IMR-90 (cell line): ENCODE measurements around the gene SLC36A2. TPM values are rescaled to one million over a fixed set of nuclear protein-coding genes. Genes with fewer than 3 reads are reported as not detected.
"Not testable (repeated sequence)": the region's sequence is repeated elsewhere in the genome, so short reads cannot be mapped to it uniquely, and the experiment has no call there.

Experiments used
- ATAC-seq: fragments of 200-7000 bp; cut with Tn5 transposase; 2 replicates; pipeline ENCODE4 v1.9.1; 2020; ENCODE audit warnings: low read depth, mild to moderate bottlenecking, moderate library complexity
- BruUV-seq: library from RNA; stranded (reverse); fragments of 400-500 nt; replicated peaks from 2 replicates; lab custom pipeline; 2021; lab: Mats Ljungman, UMichigan
- CTCF ChIA-PET: fragments of 300-600 bp; formaldehyde crosslinking; extraction: SDS; loops from one replicate; lab custom pipeline; 2021; ENCODE audit warnings: antibody characterized with exemption; lab: Yijun Ruan, JAX
- POLR2A ChIA-PET: fragments of 300-600 bp; sonication (Branson Sonifier 250); formaldehyde crosslinking; loops from one replicate; lab custom pipeline; 2022; ENCODE audit warnings: antibody characterized with exemption; ENCODE audit not compliant: unreplicated experiment; lab: Charles Lee
- DNase-seq: peaks from one replicate; pipeline ENCODE4 v3.0.0; 2013
- H2AFZ ChIP-seq: replicated peaks from 2 replicates; pipeline ENCODE3; 2013; ENCODE audit warnings: low read length, mild to moderate bottlenecking; ENCODE audit not compliant: poor library complexity
- H2AK5ac ChIP-seq: 2 replicates; pipeline ENCODE4 v1.6.1; 2013; ENCODE audit warnings: low read depth, low read length, inconsistent platforms
- H2AK9ac ChIP-seq: replicated peaks from 2 replicates; pipeline ENCODE3; 2013; ENCODE audit warnings: mild to moderate bottlenecking, low read depth, low read length, moderate library complexity; ENCODE audit not compliant: poor library complexity
- H2BK120ac ChIP-seq: 2 replicates; pipeline ENCODE4 v1.6.1; 2013; ENCODE audit warnings: low read depth, low read length, inconsistent platforms
- H2BK15ac ChIP-seq: 3 replicates; pipeline ENCODE4 v1.6.1; 2013; ENCODE audit warnings: low read depth, low read length, inconsistent platforms
- H2BK20ac ChIP-seq: 2 replicates; pipeline ENCODE4 v1.6.1; 2013; ENCODE audit warnings: low read depth, mild to moderate bottlenecking, inconsistent platforms, low read length, moderate library complexity
- H2BK5ac ChIP-seq: 2 replicates; pipeline ENCODE4 v1.6.1; 2013; ENCODE audit warnings: mild to moderate bottlenecking, low read depth, low read length, inconsistent platforms; ENCODE audit not compliant: poor library complexity, severe bottlenecking
- H3K14ac ChIP-seq: replicated peaks from 2 replicates; pipeline ENCODE4 v1.6.1; 2013; ENCODE audit warnings: low read depth, low read length, inconsistent platforms
- H3K18ac ChIP-seq: 2 replicates; pipeline ENCODE4 v1.6.1; 2013; ENCODE audit warnings: low read depth, low read length, control low read depth
- H3K23ac ChIP-seq: 2 replicates; pipeline ENCODE4 v1.6.1; 2013; ENCODE audit warnings: low read depth, low read length, inconsistent platforms
- H3K27ac ChIP-seq: 2 replicates; pipeline ENCODE4 v1.5.1; 2013; ENCODE audit warnings: mild to moderate bottlenecking, control low read depth, low read length; ENCODE audit not compliant: insufficient read depth
- H3K27me3 ChIP-seq: 2 replicates; pipeline ENCODE4 v1.6.1; 2013; ENCODE audit warnings: low read length; ENCODE audit not compliant: control insufficient read depth, insufficient read depth
- H3K36me3 ChIP-seq: 2 replicates; pipeline ENCODE4 v1.6.1; 2013; ENCODE audit warnings: low read length, mixed read lengths; ENCODE audit not compliant: control insufficient read depth, insufficient read depth
- H3K4ac ChIP-seq: 2 replicates; pipeline ENCODE4 v1.6.1; 2013; ENCODE audit warnings: low read depth, low read length, inconsistent platforms
- H3K4me1 ChIP-seq: 2 replicates; pipeline ENCODE4 v1.6.1; 2013; ENCODE audit warnings: low read length, mixed read lengths; ENCODE audit not compliant: control insufficient read depth, insufficient read depth
- H3K4me2 ChIP-seq: 2 replicates; pipeline ENCODE4 v1.6.1; 2013; ENCODE audit warnings: low read depth, mild to moderate bottlenecking, control low read depth, low read length, moderate library complexity
- H3K4me3 ChIP-seq: 2 replicates; pipeline ENCODE4 v1.5.1; 2013; ENCODE audit warnings: low read depth, mild to moderate bottlenecking, control low read depth, low read length, moderate library complexity; ENCODE audit not compliant: insufficient read depth
- H3K56ac ChIP-seq: 2 replicates; pipeline ENCODE4 v1.6.1; 2013; ENCODE audit warnings: low read length, inconsistent platforms; ENCODE audit not compliant: insufficient read depth; ENCODE audit errors: extremely low read depth
- H3K79me1 ChIP-seq, 2 experiments: 2 replicates each; pipeline ENCODE4 v1.6.1; 2013; ENCODE audit warnings: low read length in 2 of 2, inconsistent platforms in 1 of 2, low read depth in 1 of 2
- H3K9ac ChIP-seq: 2 replicates; pipeline ENCODE4 v1.6.1; 2013; ENCODE audit warnings: low read depth, low read length, control low read depth
- H3K9me1 ChIP-seq: 2 replicates; pipeline ENCODE4 v1.6.1; 2013; ENCODE audit warnings: low read length, inconsistent platforms; ENCODE audit not compliant: insufficient read depth
- H3K9me3 ChIP-seq: 2 replicates; pipeline ENCODE4 v1.6.1; 2013; ENCODE audit warnings: low read length; ENCODE audit not compliant: control insufficient read depth, insufficient read depth
- H4K20me1 ChIP-seq: 2 replicates; pipeline ENCODE4 v1.6.1; 2013; ENCODE audit warnings: low read length, inconsistent platforms; ENCODE audit not compliant: insufficient read depth
- H4K5ac ChIP-seq: 2 replicates; pipeline ENCODE4 v1.6.1; 2013; ENCODE audit warnings: mild to moderate bottlenecking, low read depth, low read length, control low read depth
- H4K8ac ChIP-seq, 2 experiments: 2 replicates each; pipeline ENCODE4 v1.6.1; 2013; ENCODE audit warnings: low read depth in 2 of 2, low read length in 2 of 2, control low read depth in 1 of 2, inconsistent platforms in 1 of 2
- H4K91ac ChIP-seq: 2 replicates; pipeline ENCODE4 v1.6.1; 2013; ENCODE audit warnings: low read depth, low read length, inconsistent platforms; ENCODE audit not compliant: insufficient read depth
- BHLHE40 ChIP-seq: fragments of 150-350 bp; IDR thresholded peaks from 2 replicates; pipeline ENCODE4 v1.6.1; 2016; ENCODE audit warnings: mild to moderate bottlenecking, low read depth, low read length
- MAFK ChIP-seq: IDR thresholded peaks from 2 replicates; pipeline ENCODE4 v1.6.1; 2012; ENCODE audit warnings: low read depth, low read length, improper control_type of control experiment
- MXI1 ChIP-seq: IDR thresholded peaks from 2 replicates; pipeline ENCODE4 v1.6.1; 2012; ENCODE audit warnings: low read depth, mild to moderate bottlenecking, low read length, moderate library complexity, borderline replicate concordance
- RAD21 ChIP-seq: IDR thresholded peaks from 2 replicates; pipeline ENCODE4 v1.6.1; 2012; ENCODE audit warnings: low read length, improper control_type of control experiment
- RFX5 ChIP-seq: IDR thresholded peaks from 2 replicates; pipeline ENCODE4 v1.8.0; 2012; ENCODE audit warnings: low read depth, mild to moderate bottlenecking, low read length, moderate library complexity
- WGBS, 2 experiments: methylation state at CpG; one replicate each; pipeline versions ENCODE4 v1.1.5 to v1.1.7; 2013; ENCODE audit warnings: missing lambda C conversion rate in 2 of 2; ENCODE audit not compliant: insufficient read length in 1 of 2; ENCODE audit errors: extremely low coverage in 2 of 2; 5-methylcytosine and 5-hydroxymethylcytosine counted together
- dilution Hi-C: fragments of 300-500 bp; cut with HindIII; formaldehyde crosslinking; loops from one replicate; pipeline ENCODE4 v1.14.3; 2018; ENCODE audit warnings: low sequenced_read_pairs; ENCODE audit not compliant: unreplicated experiment
- in situ Hi-C: fragments of 300-500 bp; cut with MboI; formaldehyde crosslinking; loops from 3 replicates; pipeline ENCODE4 v1.14.3; 2019; ENCODE audit warnings: low sequenced_read_pairs, inconsistent platforms, mixed read lengths
- intact Hi-C: fragments of 100-400 bp; cut with micrococcal nuclease; formaldehyde crosslinking; loops from 2 replicates; pipeline ENCODE4 v1.10.0; 2022
- polyA plus RNA-seq, 3 experiments: library from polyadenylated mRNA; depleted of rRNA; stranded (reverse); fragments of >200 nt; gene quantifications; 2 replicates each; pipeline ENCODE4 v1.2.3, GENCODE V29; 2012; ENCODE audit warnings: low replicate concordance in 1 of 3
- total RNA-seq: library from RNA; depleted of rRNA; stranded (reverse); fragments of >200 nt; gene quantifications from 2 replicates; pipeline ENCODE4 v1.2.3, GENCODE V29; 2012

SLC36A2 gene
- total and polyA plus RNA-seq, 2 of the 4 experiments (the other 2 are of a cell fraction) = not detected

- no peak overlapping the region for H3K4me2 ChIP-seq
- ChIA-PET POLR2A (no interaction called here), CTCF (no interaction called here)
- DNase-seq (no peak), ATAC-seq (no peak)
- no peak overlapping the region for H3K18ac ChIP-seq
- H3K4me1 ChIP-seq = no peaks in the 10 kb centered on the region
- H3K36me3 ChIP-seq = no peaks in the 10 kb centered on the region
- H3K9me1 ChIP-seq = no peaks in the 10 kb centered on the region
- intact Hi-C loops (no loop called here), dilution Hi-C loops (no loop called here), in situ Hi-C loops (no loop called here)
- no peak overlapping the region for H3K9ac ChIP-seq
- no peak for TF ChIP-seq RFX5
- TF ChIP-seq RAD21 = no peak
- no peak for TF ChIP-seq BHLHE40
- no peak for TF ChIP-seq MAFK
- no peak for TF ChIP-seq MXI1
- no peak overlapping the region for H2BK5ac ChIP-seq
- H2BK20ac ChIP-seq = no peak overlapping the region
- H3K9me3 ChIP-seq = no peaks in the 10 kb centered on the region
- no peaks in the 10 kb centered on the region for H3K79me1 ChIP-seq
- H3K4ac ChIP-seq = no peak overlapping the region
- no peak overlapping the region for H3K56ac ChIP-seq
- no peak overlapping the region for H4K5ac ChIP-seq
- no TSS peak for BruUV-seq
- no peak overlapping the region for H3K27ac ChIP-seq
- no peak overlapping the region for H2AK9ac ChIP-seq
- H3K23ac ChIP-seq = no peak overlapping the region
- H3K4me3 ChIP-seq = no peak overlapping the region
- H3K27me3 ChIP-seq = no peaks in the 10 kb centered on the region
- H4K91ac ChIP-seq = no peak overlapping the region
- no peaks in the 10 kb centered on the region for H4K20me1 ChIP-seq
- no peak overlapping the region for H2BK120ac ChIP-seq
- H3K14ac ChIP-seq = no peak overlapping the region
- H2AFZ ChIP-seq = no peak overlapping the region
- no peak overlapping the region for H2AK5ac ChIP-seq
- no peak overlapping the region for H2BK15ac ChIP-seq
- no peak overlapping the region for H4K8ac ChIP-seq
Observed at GRCh38 chr5:151310932-151311331, 36.4 kb downstream of the SLC36A2 start.

GRCh38 chr5:151309821-151310220 lies 37.5 kb downstream of the SLC36A2 start:
- H3K4ac ChIP-seq, H2BK20ac ChIP-seq, H3K9me1 ChIP-seq, H4K20me1 ChIP-seq, H3K79me1 ChIP-seq, H2BK15ac ChIP-seq, H3K36me3 ChIP-seq, H2AK9ac ChIP-seq, in situ Hi-C loops, H3K4me1 ChIP-seq, H2AFZ ChIP-seq, POLR2A ChIA-PET, H3K4me3 ChIP-seq, H2BK120ac ChIP-seq, H4K8ac ChIP-seq, H3K27ac ChIP-seq, H3K23ac ChIP-seq, H3K14ac ChIP-seq, H3K9ac ChIP-seq, H3K9me3 ChIP-seq, H3K4me2 ChIP-seq, H4K91ac ChIP-seq, intact Hi-C loops, H3K56ac ChIP-seq, H2AK5ac ChIP-seq, H3K27me3 ChIP-seq, DNase-seq, ATAC-seq, H3K18ac ChIP-seq, BruUV-seq, dilution Hi-C loops, CTCF ChIA-PET, H2BK5ac ChIP-seq, H4K5ac ChIP-seq: not testable (repeated sequence)
- WGBS, 2 experiments = 100% methylated on average over 2 of the region's 15 CpGs; no CpG with 5 or more reads in 1 of the 2 experiments
